Right lobe of liver (tissue), 6 donors: ENCODE measurements around the gene DCST2. TPM values are rescaled to one million over a fixed set of nuclear protein-coding genes. Genes with fewer than 3 reads are reported as not detected.

Experiments
- ATAC-seq, 4 donors: fragments of 200-7000 bp; cut with Tn5 transposase; one replicate each; pipeline ENCODE4 v1.9.1; 2020; ENCODE audit warnings: mild to moderate bottlenecking in 4 of 4, moderate library complexity in 4 of 4
- DNase-seq, 3 donors: peaks; one replicate each; pipeline ENCODE4 v3.0.0-alpha.2; 2020
- H3K27ac ChIP-seq, 3 donors: fragments of 200-600 bp; one replicate each; pipeline ENCODE4 v1.8.0; 2022
- H3K27me3 ChIP-seq, 2 donors: fragments of 200-600 bp; one replicate each; pipeline ENCODE4 v1.8.0; 2022
- H3K36me3 ChIP-seq, 4 donors: fragments of 200-600 bp; sonication (generic) in 1 of 4; one replicate each; pipeline versions ENCODE4 v1.5.1 to v1.8.0; 2017 to 2022; ENCODE audit warnings: control low read depth in 1 of 4
- H3K4me1 ChIP-seq, 4 donors: fragments of 200-600 bp; sonication (generic) in 1 of 4; one replicate each; pipeline versions ENCODE4 v1.5.1 to v1.8.0; 2017 to 2022; ENCODE audit warnings: control low read depth in 1 of 4
- H3K4me3 ChIP-seq, 3 donors: fragments of 200-600 bp; one replicate each; pipeline ENCODE4 v1.8.0; 2022
- H3K9me3 ChIP-seq, 4 donors: fragments of 200-600 bp; sonication (generic) in 1 of 4; one replicate each; pipeline versions ENCODE4 v1.5.1 to v1.8.0; 2017 to 2022; ENCODE audit warnings: control low read depth in 1 of 4
- CTCF ChIP-seq, 4 donors: fragments of 200-600 bp in 3 of 4; fragments of 450-650 bp in 1 of 4; IDR thresholded peaks; one replicate each; pipeline versions ENCODE4 v1.5.1 to v1.8.0; 2016 to 2022; ENCODE audit warnings: antibody characterized with exemption in 4 of 4, mild to moderate bottlenecking in 2 of 4
- POLR2A ChIP-seq: fragments of 450-650 bp; IDR thresholded peaks from one replicate; pipeline ENCODE4 v1.6.1; 2017; ENCODE audit warnings: antibody characterized with exemption, mild to moderate bottlenecking
- WGBS: methylation state at CpG from one replicate; pipeline ENCODE4 v1.1.6; 2018; ENCODE audit warnings: low coverage, low lambda C conversion rate; ENCODE audit not compliant: insufficient coverage; ENCODE audit errors: missing lambda C conversion rate; 5-methylcytosine and 5-hydroxymethylcytosine counted together
- intact Hi-C, 2 donors: fragments of 100-400 bp; cut with DNase I; formaldehyde crosslinking; loops; one replicate each; pipeline versions ENCODE4 v1.11.2 to v1.14.1; 2022
- total RNA-seq, 6 experiments: library from RNA; depleted of rRNA in 2 of 6; stranded (reverse); fragments of >200 nt in 2 of 6; fragmentation: NEBNext Ultra II Directional in 3 of 6; extraction: Animal tissue kit (Norgen Biotek cat#: 25700) in 3 of 6; gene quantifications; one replicate each; pipeline versions ENCODE4 v1.1.0 to v1.2.4, GENCODE V29; 2016 to 2023
- donor health status: DM: no; HTN: yes; CAD: no.
- donor health status: DM: no; HTN: no; CAD: no.
- donor health status: DM: no; HTN: no; CAD: no.
- donor health status: DM: no; HTN: yes; CAD: no.
- donor health status: DM: no; HTN: yes; CAD: no.

The DCST2 gene
- total RNA-seq, 6 experiments from 2014 or later: 0.72 to 1.4 (median 0.81) TPM; not detected in 1

DNA sequence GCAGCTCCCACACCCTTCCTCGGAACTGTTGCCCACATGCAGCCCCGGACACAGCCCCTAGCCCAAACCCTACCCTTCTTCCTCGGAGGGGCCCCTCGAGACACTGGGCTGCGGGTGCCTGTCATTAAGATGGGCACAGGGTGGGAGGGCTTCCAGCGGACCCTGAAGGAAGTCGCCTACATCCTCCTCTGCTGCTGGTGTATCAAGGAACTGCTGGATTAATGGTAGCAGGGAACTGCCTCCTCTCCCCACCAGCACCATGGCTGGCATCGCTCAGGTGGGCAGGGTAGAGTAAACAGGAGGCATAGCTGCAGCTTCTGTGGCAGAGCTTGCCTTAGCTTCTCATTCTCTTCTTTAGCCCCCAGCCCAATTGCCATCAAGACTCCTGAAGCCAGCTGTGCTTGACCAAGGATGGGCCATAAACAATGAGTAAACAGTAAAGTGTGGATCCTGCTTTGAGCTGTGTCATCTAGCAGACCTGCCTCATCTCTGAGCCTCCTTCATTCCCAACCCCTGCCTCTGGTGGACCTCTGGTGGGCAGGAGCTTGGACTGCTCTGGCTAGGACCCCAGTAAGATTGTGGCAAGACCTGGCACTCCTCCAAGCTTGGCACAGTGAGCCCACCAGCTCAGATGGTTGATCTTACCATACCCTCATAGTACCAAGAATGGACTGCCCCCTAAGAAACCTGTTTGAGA lies 39.9 kb downstream of the DCST2 start, which contains the start of gene LENEP:
TSS of gene LENEP (plus strand) at position 15 of the 697 bp plus-strand sequence. CDS start at position 37, 22 bp downstream.
- WGBS: 80% methylated on average over 1 of the region's 8 CpGs
- Histone ChIP-seq H3K36me3 (peaks cover 0 to 6% (median 0%) of the 10 kb centered on the region in 4 donors), H3K4me1 (peaks cover 0 to 9% (median 0%) of the 10 kb centered on the region in 4 donors), H3K27ac (no peak within 1 kb of the TSS), H3K9me3 (no peaks in the 10 kb centered on the region), H3K4me3 (no peak within 1 kb of the TSS), H3K27me3 (no peaks in the 10 kb centered on the region)
- ATAC-seq (no peak), DNase-seq (no peak)
- TF ChIP-seq POLR2A: no peak
- no peak for TF ChIP-seq CTCF (IDR thresholded peaks at IDR 0.05)
- intact Hi-C loops: no loop called here

DNA sequence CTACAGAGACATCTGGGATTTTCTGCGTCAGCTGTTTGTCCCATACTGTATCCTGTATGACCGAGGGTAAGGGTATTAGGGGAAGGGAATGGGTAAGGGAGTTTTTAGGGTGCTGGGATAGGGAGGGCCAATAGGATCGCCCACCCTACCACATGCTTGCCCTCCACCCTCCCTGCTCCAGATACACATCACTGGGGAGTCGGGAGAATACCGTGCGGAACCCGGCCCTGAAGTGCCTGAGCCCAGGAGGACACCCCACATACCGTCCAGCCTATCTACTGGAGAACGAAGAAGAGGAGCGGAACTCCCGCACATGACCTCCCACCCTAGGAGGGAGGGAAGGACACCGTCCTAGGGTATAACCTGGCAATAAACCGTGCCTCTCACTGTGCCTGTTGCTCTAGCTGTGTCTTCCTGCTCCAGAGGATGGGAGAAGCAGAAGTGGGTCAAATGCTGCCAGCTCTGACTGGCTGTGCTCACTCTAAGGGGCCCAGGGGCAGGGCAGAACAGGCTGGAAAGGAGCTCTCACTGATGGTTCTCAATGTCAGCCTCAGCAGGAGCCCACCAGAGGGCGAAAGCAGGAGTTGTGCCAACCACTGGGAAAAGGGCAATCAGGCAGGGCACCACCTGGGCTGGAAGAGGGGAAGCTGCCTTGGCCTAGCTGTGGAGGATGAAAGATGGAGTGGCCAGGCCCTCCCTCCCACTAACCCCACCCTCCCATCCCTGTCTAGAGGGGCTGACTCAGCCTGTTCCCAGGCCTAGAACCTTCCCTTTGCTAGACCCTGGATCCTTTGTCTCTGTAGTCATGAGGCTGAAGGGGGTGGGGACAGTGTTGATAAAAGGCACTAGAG lies 40.6 kb downstream of the DCST2 start:
- ATAC-seq (peak in 1 of 4 donors; percentile 5), DNase-seq (no peak)
- Histone ChIP-seq H3K27ac (no peak overlapping the region), H3K9me3 (no peaks in the 10 kb centered on the region), H3K4me3 (no peak overlapping the region), H3K36me3 (peaks cover 0 to 9% (median 0%) of the 10 kb centered on the region in 4 donors), H3K27me3 (no peaks in the 10 kb centered on the region), H3K4me1 (peaks cover 0 to 10% (median 0%) of the 10 kb centered on the region in 4 donors)
- intact Hi-C loops: no loop called here
- 79% methylated on average over 6 of the region's 14 CpGs for WGBS
- no peak for TF ChIP-seq CTCF (IDR thresholded peaks at IDR 0.05)
- TF ChIP-seq POLR2A: no peak

GRCh38 chr1:154990276-154990675 lies 43.3 kb downstream of the DCST2 start:
- Histone ChIP-seq H3K27ac (no peak overlapping the region), H3K9me3 (no peaks in the 10 kb centered on the region), H3K4me3 (no peak overlapping the region), H3K4me1 (peaks cover 0 to 21% (median 0%) of the 10 kb centered on the region in 4 donors), H3K27me3 (no peaks in the 10 kb centered on the region), H3K36me3 (peaks cover 0 to 9% (median 0%) of the 10 kb centered on the region in 4 donors)
- DNase-seq (no peak), ATAC-seq (no peak)
- no peak for TF ChIP-seq POLR2A
- no peak for TF ChIP-seq CTCF (IDR thresholded peaks at IDR 0.05)
- WGBS: 92% methylated on average over 6 of the region's 8 CpGs
- intact Hi-C loops: no loop called here

- Histone ChIP-seq H3K27ac (no peak overlapping the region), H3K27me3 (no peaks in the 10 kb centered on the region), H3K36me3 (peaks cover 0 to 9% (median 0%) of the 10 kb centered on the region in 4 donors), H3K4me1 (peaks cover 0 to 21% (median under 1%) of the 10 kb centered on the region in 4 donors), H3K9me3 (no peaks in the 10 kb centered on the region), H3K4me3 (no peak overlapping the region)
- DNase-seq (no peak), ATAC-seq (peak in 1 of 4 donors; percentile 42)
- intact Hi-C loops: loop anchor here in 1 of 2 donors (10.0 kb wide), 1 partner anchor 65 kb away; the partner anchor contains the start of gene ADAM15
- WGBS: 83% methylated on average over 1 of the region's 3 CpGs
- TF ChIP-seq CTCF (IDR thresholded peaks at IDR 0.05) (no peak), POLR2A (no peak)
These were observed 44.3 kb downstream of the DCST2 start for GRCh38 chr1:154989195-154989860.
